Hindlimb muscle (tissue), 1 donor: ENCODE data around the gene CPPED1. TPM values are rescaled to one million over a fixed set of nuclear protein-coding genes. Genes with fewer than 3 reads are reported as not detected.

Experiments
- DNase-seq: peaks from one replicate; pipeline ENCODE4 v3.0.0-alpha.2; 2013
- polyA plus RNA-seq: library from polyadenylated mRNA; unstranded; fragments of 120-200 nt; gene quantifications from one replicate; pipeline ENCODE4 v1.2.1, GENCODE V29; 2013; ENCODE audit not compliant: insufficient read length

Gene CPPED1
- polyA plus RNA-seq, 1 donor, result 7.9 TPM

- no peak for DNase-seq
Measured at GRCh38 chr16:12729448-12729847, 74.2 kb downstream of the CPPED1 start.

- no peak for DNase-seq
Measured at GRCh38 chr16:12728469-12728868, 75.2 kb downstream of the CPPED1 start.

- no peak for DNase-seq
Measured at GRCh38 chr16:12724226-12724625, 79.5 kb downstream of the CPPED1 start.

GRCh38 chr16:12723681-12724080, 80.0 kb downstream of the CPPED1 start:
- no peak for DNase-seq

- peak; percentile 9 for DNase-seq
Measured at GRCh38 chr16:12721841-12722421, 81.8 kb downstream of the CPPED1 start.

GRCh38 chr16:12719972-12720371, 83.7 kb downstream of the CPPED1 start:
- DNase-seq, result no peak

- DNase-seq, result no peak
Measured at GRCh38 chr16:12716658-12717057, 87.0 kb downstream of the CPPED1 start.

- no peak for DNase-seq
Measured at GRCh38 chr16:12709807-12710206, 93.9 kb downstream of the CPPED1 start.

- no peak for DNase-seq
Measured at GRCh38 chr16:12708266-12708665, 95.4 kb downstream of the CPPED1 start.

- DNase-seq, result no peak
Measured at GRCh38 chr16:12706628-12707027, 97.1 kb downstream of the CPPED1 start.

GRCh38 chr16:12704492-12705111, 99.1 kb downstream of the CPPED1 start:
- no peak for DNase-seq

GRCh38 chr16:12703935-12704334, 99.8 kb downstream of the CPPED1 start:
- DNase-seq, result no peak

GRCh38 chr16:12700161-12700560, 103.5 kb downstream of the CPPED1 start:
- DNase-seq, result no peak

GRCh38 chr16:12699161-12699560, 104.5 kb downstream of the CPPED1 start:
- no peak for DNase-seq

GRCh38 chr16:12697437-12697836, 106.2 kb downstream of the CPPED1 start:
- DNase-seq, result no peak

- no peak for DNase-seq
Measured at GRCh38 chr16:12695454-12695853, 108.2 kb downstream of the CPPED1 start.

- no peak for DNase-seq
Measured at GRCh38 chr16:12690024-12690423, 113.7 kb downstream of the CPPED1 start.

- no peak for DNase-seq
Measured at GRCh38 chr16:12688951-12689850, 114.5 kb downstream of the CPPED1 start.

GRCh38 chr16:12685806-12686205, 117.9 kb downstream of the CPPED1 start:
- DNase-seq, result no peak

GRCh38 chr16:12682432-12683165, 121.1 kb downstream of the CPPED1 start:
- DNase-seq, result no peak

- DNase-seq, result no peak
Measured at GRCh38 chr16:12681653-12682052, 122.0 kb downstream of the CPPED1 start.

- DNase-seq, result no peak
Measured at GRCh38 chr16:12680531-12680930, 123.2 kb downstream of the CPPED1 start.
